Skeletal muscle tissue (tissue), 4 donors: Measurements from ENCODE around the gene TULP3. TPM values are rescaled to one million over a fixed set of nuclear protein-coding genes. Genes with fewer than 3 reads are reported as not detected.
A peak's percentile ranks its signal among the peaks of the same experiment; 100 is the strongest.

ENCODE experiments used
- H3K27ac ChIP-seq: one replicate; pipeline ENCODE4 v1.7.0; 2013; ENCODE audit warnings: mild to moderate bottlenecking, low read depth, low read length, inconsistent platforms
- H3K27me3 ChIP-seq, 3 donors: one replicate each; pipeline ENCODE4 v1.7.0; 2013; ENCODE audit warnings: low read length in 3 of 3; ENCODE audit not compliant: control insufficient read depth in 3 of 3, insufficient read depth in 3 of 3
- H3K36me3 ChIP-seq, 3 donors: one replicate each; pipeline ENCODE4 v1.7.0; 2013; ENCODE audit warnings: low read length in 3 of 3; ENCODE audit not compliant: control insufficient read depth in 3 of 3, insufficient read depth in 3 of 3
- H3K4me1 ChIP-seq, 3 donors: one replicate each; pipeline ENCODE4 v1.7.0; 2013; ENCODE audit warnings: low read length in 3 of 3, mild to moderate bottlenecking in 3 of 3; ENCODE audit not compliant: control insufficient read depth in 3 of 3, insufficient read depth in 3 of 3
- H3K4me3 ChIP-seq, 3 donors: one replicate each; pipeline ENCODE4 v1.7.0; 2013; ENCODE audit warnings: low read length in 3 of 3
- H3K9ac ChIP-seq, 3 donors: one replicate each; pipeline ENCODE4 v1.7.0; 2013; ENCODE audit warnings: low read length in 3 of 3, mild to moderate bottlenecking in 3 of 3, moderate library complexity in 2 of 3, low read depth in 1 of 3
- H3K9me3 ChIP-seq, 3 donors: one replicate each; pipeline ENCODE4 v1.7.0; 2013; ENCODE audit warnings: low read length in 3 of 3; ENCODE audit not compliant: control insufficient read depth in 3 of 3
- total RNA-seq: library from RNA; depleted of rRNA; stranded (reverse); fragments of >200 nt; gene quantifications from one replicate; pipeline ENCODE4 v1.2.3, GENCODE V29; 2014
- donor health status: Osteomylitis.

Gene TULP3
- total RNA-seq, 1 donor from 2014 or later, result 23.5 TPM

GRCh38 chr12:2876431-2877046, 14.2 kb upstream of the TULP3 start:
- Histone ChIP-seq H3K36me3 (no peaks in the 10 kb centered on the region), H3K4me1 (peaks cover 5 to 17% (median 9%) of the 10 kb centered on the region in 3 donors), H3K27ac (no peak overlapping the region), H3K9ac (peak overlapping the region; percentile 45 to 65 (median 45)), H3K4me3 (peak overlapping the region; percentile 71 to 75 (median 73)), H3K27me3 (no peaks in the 10 kb centered on the region), H3K9me3 (no peaks in the 10 kb centered on the region)

- Histone ChIP-seq H3K27me3 (no peaks in the 10 kb centered on the region), H3K4me3 (peak within 1 kb of the TSS; percentile 86 to 92 (median 87)), H3K27ac (peak within 1 kb of the TSS; percentile 84), H3K9ac (peak within 1 kb of the TSS; percentile 90 to 96 (median 91)), H3K9me3 (no peaks in the 10 kb centered on the region), H3K4me1 (peaks cover 5 to 17% (median 9%) of the 10 kb centered on the region in 3 donors), H3K36me3 (no peaks in the 10 kb centered on the region)
Measured at GRCh38 chr12:2877047-2877952, 13.4 kb upstream of the TULP3 start, which contains the start of the genes FOXM1 and RHNO1. Gene FOXM1 (minus strand): TSS chr12:2877174. CDS start chr12:2874478, 2,696 bp downstream. Gene RHNO1 (plus strand): TSS chr12:2877223. CDS start chr12:2885367, 8,144 bp downstream.

- Histone ChIP-seq H3K27ac (peak overlapping the region; percentile 84), H3K9me3 (no peaks in the 10 kb centered on the region), H3K4me1 (peaks cover 5 to 17% (median 9%) of the 10 kb centered on the region in 3 donors), H3K4me3 (peak overlapping the region; percentile 86 to 92 (median 87)), H3K27me3 (no peaks in the 10 kb centered on the region), H3K36me3 (no peaks in the 10 kb centered on the region), H3K9ac (peak overlapping the region; percentile 90 to 96 (median 91))
Measured at GRCh38 chr12:2877953-2878732, 12.5 kb upstream of the TULP3 start.

GRCh38 chr12:2879853-2880252, 10.8 kb upstream of the TULP3 start:
- no peak overlapping the region for H3K27ac ChIP-seq
- H3K9me3 ChIP-seq, result no peaks in the 10 kb centered on the region
- H3K9ac ChIP-seq, result no peak overlapping the region
- H3K4me1 ChIP-seq, result peaks cover 5 to 17% (median 9%) of the 10 kb centered on the region in 3 donors
- no peak overlapping the region for H3K4me3 ChIP-seq
- no peaks in the 10 kb centered on the region for H3K27me3 ChIP-seq
- H3K36me3 ChIP-seq, result no peaks in the 10 kb centered on the region

GRCh38 chr12:2884810-2885209, 5.9 kb upstream of the TULP3 start:
- Histone ChIP-seq H3K27ac (no peak overlapping the region), H3K9me3 (no peaks in the 10 kb centered on the region), H3K36me3 (peaks cover 0 to 5% (median 0%) of the 10 kb centered on the region in 3 donors), H3K9ac (no peak overlapping the region), H3K27me3 (no peaks in the 10 kb centered on the region), H3K4me3 (no peak overlapping the region), H3K4me1 (peaks cover 0 to 1% (median 0%) of the 10 kb centered on the region in 3 donors)

GRCh38 chr12:2886768-2887450, 3.8 kb upstream of the TULP3 start:
- Histone ChIP-seq H3K4me3 (no peak overlapping the region), H3K4me1 (peaks cover 5 to 8% (median 5%) of the 10 kb centered on the region in 3 donors), H3K27ac (no peak overlapping the region), H3K9ac (no peak overlapping the region), H3K9me3 (no peaks in the 10 kb centered on the region), H3K36me3 (peaks cover 0 to 5% (median 0%) of the 10 kb centered on the region in 3 donors), H3K27me3 (no peaks in the 10 kb centered on the region)

- H3K4me1 ChIP-seq, result peaks cover 5 to 15% (median 8%) of the 10 kb centered on the region in 3 donors
- peaks cover 0 to 5% (median 0%) of the 10 kb centered on the region in 3 donors for H3K36me3 ChIP-seq
- peak overlapping the region; percentile 78 to 96 (median 79) for H3K4me3 ChIP-seq
- peak overlapping the region; percentile 82 to 96 (median 85) for H3K9ac ChIP-seq
- no peaks in the 10 kb centered on the region for H3K27me3 ChIP-seq
- peak overlapping the region; percentile 98 for H3K27ac ChIP-seq
- no peaks in the 10 kb centered on the region for H3K9me3 ChIP-seq
Measured at GRCh38 chr12:2890001-2890387, 697 bp upstream of the TULP3 start.

- peaks cover 8 to 24% (median 13%) of the 10 kb centered on the region in 3 donors for H3K4me1 ChIP-seq
- no peaks in the 10 kb centered on the region for H3K27me3 ChIP-seq
- H3K27ac ChIP-seq, result peak overlapping the region; percentile 98
- peak overlapping the region; percentile 89 to 99 (median 96) for H3K9ac ChIP-seq
- no peaks in the 10 kb centered on the region for H3K9me3 ChIP-seq
- peak overlapping the region; percentile 90 to 97 (median 96) for H3K4me3 ChIP-seq
- H3K36me3 ChIP-seq, result peaks cover 0 to 5% (median 0%) of the 10 kb centered on the region in 3 donors
Measured at GRCh38 chr12:2891240-2892053, 756 bp downstream of the TULP3 start.
